Thoracic aorta (tissue), 2 donors: ENCODE measurements around the gene DEPDC5. TPM values are rescaled to one million over a fixed set of nuclear protein-coding genes. Genes with fewer than 3 reads are reported as not detected.

ENCODE experiments used
- ATAC-seq: fragments of 150-250 bp; one replicate; pipeline ENCODE4 v1.8.0; 2017; ENCODE audit warnings: low read depth; ENCODE audit not compliant: insufficient number of reproducible peaks, low FRiP score
- DNase-seq: peaks from one replicate; pipeline ENCODE4 v3.0.0-alpha.2; 2020; ENCODE audit warnings: low spot score
- H3K27ac ChIP-seq, 2 donors: fragments of 200-600 bp; sonication (generic); 1 replicate in 1 of 2; 2 replicates in 1 of 2; pipeline ENCODE4 v1.5.1; 2016; ENCODE audit warnings: mild to moderate bottlenecking in 2 of 2, moderate library complexity in 2 of 2
- H3K27me3 ChIP-seq: fragments of 200-600 bp; sonication (generic); replicated peaks from 2 replicates; pipeline ENCODE4 v1.6.0; 2016; ENCODE audit warnings: mild to moderate bottlenecking; ENCODE audit not compliant: insufficient read depth
- H3K36me3 ChIP-seq: fragments of 200-600 bp; sonication (generic); one replicate; pipeline ENCODE4 v1.5.1; 2016
- H3K4me1 ChIP-seq, 2 donors: fragments of 200-600 bp; sonication (generic); 1 replicate in 1 of 2; 2 replicates in 1 of 2; pipeline versions ENCODE4 v1.5.1 to v1.6.0; 2016; ENCODE audit warnings: low read depth in 2 of 2, mild to moderate bottlenecking in 1 of 2; ENCODE audit not compliant: control insufficient read depth in 1 of 2
- H3K4me3 ChIP-seq: fragments of 200-600 bp; sonication (generic); 2 replicates; pipeline ENCODE4 v1.5.1; 2016; ENCODE audit warnings: mild to moderate bottlenecking
- H3K9me3 ChIP-seq: fragments of 200-600 bp; sonication (generic); 2 replicates; pipeline ENCODE4 v1.5.1; 2016
- total RNA-seq, 2 donors: library from RNA; depleted of rRNA; stranded (reverse); fragments of >200 nt; gene quantifications; one replicate each; pipeline versions ENCODE4 v1.1.0 to v1.2.3, GENCODE V29; 2016
- TF ChIP-seq, protein P1 (sequence below): fragments of 200-600 bp; sonication (generic); IDR thresholded peaks from one replicate; pipeline ENCODE4 v1.5.1; 2019; ENCODE audit warnings: antibody characterized with exemption

Gene DEPDC5
- total RNA-seq, 2 donors from 2014 or later = 31.3 to 52.7 TPM

GRCh38 chr22:31839986-31840385 is 86.2 kb downstream of the DEPDC5 start:
- Histone ChIP-seq H3K36me3 (peaks cover 37% of the 10 kb centered on the region), H3K4me3 (no peak overlapping the region), H3K4me1 (no peaks in the 10 kb centered on the region), H3K27ac (no peak overlapping the region), H3K27me3 (no peaks in the 10 kb centered on the region), H3K9me3 (no peaks in the 10 kb centered on the region)
- ATAC-seq (no peak), DNase-seq (no peak)
- TF ChIP-seq, protein P1, sequence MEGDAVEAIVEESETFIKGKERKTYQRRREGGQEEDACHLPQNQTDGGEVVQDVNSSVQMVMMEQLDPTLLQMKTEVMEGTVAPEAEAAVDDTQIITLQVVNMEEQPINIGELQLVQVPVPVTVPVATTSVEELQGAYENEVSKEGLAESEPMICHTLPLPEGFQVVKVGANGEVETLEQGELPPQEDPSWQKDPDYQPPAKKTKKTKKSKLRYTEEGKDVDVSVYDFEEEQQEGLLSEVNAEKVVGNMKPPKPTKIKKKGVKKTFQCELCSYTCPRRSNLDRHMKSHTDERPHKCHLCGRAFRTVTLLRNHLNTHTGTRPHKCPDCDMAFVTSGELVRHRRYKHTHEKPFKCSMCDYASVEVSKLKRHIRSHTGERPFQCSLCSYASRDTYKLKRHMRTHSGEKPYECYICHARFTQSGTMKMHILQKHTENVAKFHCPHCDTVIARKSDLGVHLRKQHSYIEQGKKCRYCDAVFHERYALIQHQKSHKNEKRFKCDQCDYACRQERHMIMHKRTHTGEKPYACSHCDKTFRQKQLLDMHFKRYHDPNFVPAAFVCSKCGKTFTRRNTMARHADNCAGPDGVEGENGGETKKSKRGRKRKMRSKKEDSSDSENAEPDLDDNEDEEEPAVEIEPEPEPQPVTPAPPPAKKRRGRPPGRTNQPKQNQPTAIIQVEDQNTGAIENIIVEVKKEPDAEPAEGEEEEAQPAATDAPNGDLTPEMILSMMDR = no peak

DNA sequence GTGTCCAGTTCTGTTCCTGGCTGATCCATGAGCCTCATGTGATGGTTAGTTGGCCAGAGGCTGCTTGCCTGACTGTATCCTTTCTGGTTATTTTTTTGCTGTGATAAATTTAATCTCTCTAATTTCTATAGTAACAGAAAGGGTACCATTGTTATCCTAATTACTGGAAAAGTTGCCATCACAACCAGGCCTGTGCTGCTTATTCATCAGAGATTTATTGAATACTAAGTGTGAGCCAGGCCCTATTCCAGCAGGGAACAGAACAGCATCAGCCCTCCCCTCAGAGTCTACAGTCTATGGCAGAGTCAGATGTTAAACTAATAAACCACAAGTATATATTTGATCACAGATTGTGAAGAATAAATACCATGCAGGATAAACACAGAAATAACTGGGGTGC is 86.8 kb downstream of the DEPDC5 start:
- Histone ChIP-seq H3K27ac (no peak overlapping the region), H3K4me1 (no peaks in the 10 kb centered on the region), H3K4me3 (no peak overlapping the region), H3K27me3 (no peaks in the 10 kb centered on the region), H3K9me3 (no peaks in the 10 kb centered on the region), H3K36me3 (peaks cover 43% of the 10 kb centered on the region)
- no peak for ATAC-seq
- no peak for DNase-seq
- TF ChIP-seq, protein P1 = no peak

DNA sequence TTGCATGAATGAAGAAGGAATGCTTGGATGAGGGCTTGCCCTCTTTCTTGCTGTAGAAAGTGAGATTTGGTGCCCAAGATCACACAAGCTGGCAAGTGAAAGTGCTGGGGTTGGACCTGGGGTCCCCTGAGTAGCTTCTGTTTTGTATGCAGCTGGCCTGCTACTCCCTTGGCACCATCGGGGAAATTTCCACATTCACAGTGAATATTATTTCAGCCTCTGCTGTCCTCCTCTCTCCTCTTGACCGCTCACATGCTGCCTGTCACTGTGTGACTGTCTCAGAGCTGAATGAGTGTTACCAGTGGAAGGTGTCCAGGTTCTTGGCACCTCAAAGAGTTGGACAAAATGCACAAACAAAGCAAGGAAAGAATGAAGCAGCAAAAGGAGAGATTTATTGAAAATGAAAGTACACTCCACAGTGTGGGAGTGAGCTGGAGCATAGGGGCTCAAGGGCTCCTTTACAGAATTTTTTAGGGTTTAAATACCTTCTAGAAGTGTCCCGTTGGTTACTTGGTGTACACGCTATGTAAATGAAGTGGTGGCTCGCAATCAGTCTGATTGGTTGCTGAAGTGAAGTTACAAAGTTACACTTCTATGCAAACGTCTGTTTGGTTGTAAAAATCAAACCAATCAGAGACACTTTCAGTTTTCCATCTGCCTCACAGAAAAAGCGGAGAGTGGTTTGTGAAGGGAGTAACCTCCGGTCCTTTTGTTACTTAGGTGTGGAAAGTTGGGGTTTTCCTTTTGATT is 87.4 kb downstream of the DEPDC5 start:
- peak overlapping the region; percentile 2 for H3K4me3 ChIP-seq
- H3K27ac ChIP-seq = no peak overlapping the region

DNA sequence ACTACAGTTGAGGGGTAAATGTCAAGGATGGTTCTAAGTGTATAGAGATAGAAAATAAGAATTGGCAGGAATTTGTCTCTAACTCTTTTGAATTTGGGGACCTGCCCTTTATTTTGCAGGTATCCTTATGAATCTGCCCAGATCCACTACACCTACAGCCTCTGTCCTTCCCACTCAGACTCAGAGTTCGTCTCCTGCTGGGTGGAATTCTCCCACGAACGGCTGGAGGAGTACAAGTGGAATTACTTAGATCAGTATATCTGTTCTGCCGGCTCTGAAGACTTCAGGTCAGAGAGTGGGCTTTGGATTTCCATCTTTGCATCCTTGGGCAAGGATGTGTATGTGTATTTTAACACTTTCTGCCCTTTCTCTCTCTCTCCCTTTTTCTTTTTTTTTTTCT is 89.7 kb downstream of the DEPDC5 start:
- H3K4me1 ChIP-seq = no peaks in the 10 kb centered on the region
- H3K4me3 ChIP-seq = no peak overlapping the region
- no peaks in the 10 kb centered on the region for H3K9me3 ChIP-seq
- TF ChIP-seq, protein P1 = no peak
- no peak for DNase-seq
- peaks cover 63% of the 10 kb centered on the region for H3K36me3 ChIP-seq
- no peak for ATAC-seq
- no peak overlapping the region for H3K27ac ChIP-seq
- no peaks in the 10 kb centered on the region for H3K27me3 ChIP-seq

More for the DNA sequence above, 87.4 kb downstream of the DEPDC5 start:
- no peaks in the 10 kb centered on the region for H3K27me3 ChIP-seq
- no peaks in the 10 kb centered on the region for H3K4me1 ChIP-seq
- H3K36me3 ChIP-seq = peaks cover 48% of the 10 kb centered on the region
- ATAC-seq = no peak
- TF ChIP-seq, protein P1 = no peak
- no peak for DNase-seq
- H3K9me3 ChIP-seq = no peaks in the 10 kb centered on the region

DNA sequence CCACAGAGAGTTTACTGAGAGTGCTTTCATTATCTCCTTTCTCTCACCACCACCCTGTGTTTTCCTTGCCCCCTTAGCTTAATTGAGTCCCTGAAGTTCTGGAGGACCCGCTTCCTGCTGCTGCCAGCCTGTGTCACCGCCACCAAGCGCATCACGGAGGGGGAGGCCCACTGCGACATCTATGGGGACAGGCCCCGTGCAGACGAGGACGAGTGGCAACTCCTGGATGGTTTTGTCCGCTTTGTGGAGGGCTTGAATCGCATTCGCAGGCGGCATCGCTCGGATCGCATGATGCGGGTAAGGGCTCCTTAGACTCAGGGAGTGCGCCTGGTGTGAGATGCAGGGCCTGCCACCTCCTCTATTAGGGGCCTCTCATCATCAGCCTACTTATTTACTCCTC is 91.1 kb downstream of the DEPDC5 start:
- no peak overlapping the region for H3K27ac ChIP-seq
- no peaks in the 10 kb centered on the region for H3K9me3 ChIP-seq
- ATAC-seq = no peak
- no peaks in the 10 kb centered on the region for H3K4me1 ChIP-seq
- H3K36me3 ChIP-seq = peaks cover 66% of the 10 kb centered on the region
- TF ChIP-seq, protein P1 = no peak
- H3K4me3 ChIP-seq = no peak overlapping the region
- DNase-seq = no peak
- no peaks in the 10 kb centered on the region for H3K27me3 ChIP-seq
